ENCODE data around the gene CHCHD4.

The CHCHD4 gene

GRCh38 chr3:14127516-14128161, 3.0 kb upstream of the CHCHD4 start:
- no peak for TF ChIP-seq SIN3A (IDR thresholded peaks at IDR 0.05; ENCODE audit: borderline replicate concordance, insufficient read depth, low read length)
- no peak for TF ChIP-seq FOXP2 (optimal IDR thresholded peaks at IDR 0.05; ENCODE audit: borderline replicate concordance, extremely low read depth, extremely low read length, insufficient read depth)
- no peak for TF ChIP-seq POLR2AphosphoS5 (IDR thresholded peaks at IDR 0.05; ENCODE audit: low read depth, low read length)
- TF ChIP-seq TAF1 (IDR thresholded peaks at IDR 0.05; ENCODE audit: borderline replicate concordance, insufficient read depth, low read length), result no peak
- TF ChIP-seq, protein P1, sequence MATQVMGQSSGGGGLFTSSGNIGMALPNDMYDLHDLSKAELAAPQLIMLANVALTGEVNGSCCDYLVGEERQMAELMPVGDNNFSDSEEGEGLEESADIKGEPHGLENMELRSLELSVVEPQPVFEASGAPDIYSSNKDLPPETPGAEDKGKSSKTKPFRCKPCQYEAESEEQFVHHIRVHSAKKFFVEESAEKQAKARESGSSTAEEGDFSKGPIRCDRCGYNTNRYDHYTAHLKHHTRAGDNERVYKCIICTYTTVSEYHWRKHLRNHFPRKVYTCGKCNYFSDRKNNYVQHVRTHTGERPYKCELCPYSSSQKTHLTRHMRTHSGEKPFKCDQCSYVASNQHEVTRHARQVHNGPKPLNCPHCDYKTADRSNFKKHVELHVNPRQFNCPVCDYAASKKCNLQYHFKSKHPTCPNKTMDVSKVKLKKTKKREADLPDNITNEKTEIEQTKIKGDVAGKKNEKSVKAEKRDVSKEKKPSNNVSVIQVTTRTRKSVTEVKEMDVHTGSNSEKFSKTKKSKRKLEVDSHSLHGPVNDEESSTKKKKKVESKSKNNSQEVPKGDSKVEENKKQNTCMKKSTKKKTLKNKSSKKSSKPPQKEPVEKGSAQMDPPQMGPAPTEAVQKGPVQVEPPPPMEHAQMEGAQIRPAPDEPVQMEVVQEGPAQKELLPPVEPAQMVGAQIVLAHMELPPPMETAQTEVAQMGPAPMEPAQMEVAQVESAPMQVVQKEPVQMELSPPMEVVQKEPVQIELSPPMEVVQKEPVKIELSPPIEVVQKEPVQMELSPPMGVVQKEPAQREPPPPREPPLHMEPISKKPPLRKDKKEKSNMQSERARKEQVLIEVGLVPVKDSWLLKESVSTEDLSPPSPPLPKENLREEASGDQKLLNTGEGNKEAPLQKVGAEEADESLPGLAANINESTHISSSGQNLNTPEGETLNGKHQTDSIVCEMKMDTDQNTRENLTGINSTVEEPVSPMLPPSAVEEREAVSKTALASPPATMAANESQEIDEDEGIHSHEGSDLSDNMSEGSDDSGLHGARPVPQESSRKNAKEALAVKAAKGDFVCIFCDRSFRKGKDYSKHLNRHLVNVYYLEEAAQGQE (IDR thresholded peaks at IDR 0.05; ENCODE audit: insufficient read depth in 1 of 2, low read depth in 2 of 2, low read length in 2 of 2), result no peak

GRCh38 chr3:14126887-14127505, 2.3 kb upstream of the CHCHD4 start:
- no peak for TF ChIP-seq POLR2AphosphoS5 (IDR thresholded peaks at IDR 0.05; ENCODE audit: low read depth, low read length)
- TF ChIP-seq FOXP2 (optimal IDR thresholded peaks at IDR 0.05; ENCODE audit: borderline replicate concordance, extremely low read depth, extremely low read length, insufficient read depth), result no peak
- TF ChIP-seq, protein P1 (IDR thresholded peaks at IDR 0.05; ENCODE audit: insufficient read depth in 1 of 2, low read depth in 2 of 2, low read length in 2 of 2), result no peak
- TF ChIP-seq SIN3A (IDR thresholded peaks at IDR 0.05; ENCODE audit: borderline replicate concordance, insufficient read depth, low read length), result no peak
- no peak for TF ChIP-seq TAF1 (IDR thresholded peaks at IDR 0.05; ENCODE audit: borderline replicate concordance, insufficient read depth, low read length)

GRCh38 chr3:14126017-14126886, 1.6 kb upstream of the CHCHD4 start:
- TF ChIP-seq SIN3A (IDR thresholded peaks at IDR 0.05; ENCODE audit: borderline replicate concordance, insufficient read depth, low read length), result no peak
- TF ChIP-seq, protein P1 (IDR thresholded peaks at IDR 0.05; ENCODE audit: insufficient read depth in 1 of 2, low read depth in 2 of 2, low read length in 2 of 2), result no peak
- TF ChIP-seq FOXP2 (optimal IDR thresholded peaks at IDR 0.05; ENCODE audit: borderline replicate concordance, extremely low read depth, extremely low read length, insufficient read depth), result no peak
- TF ChIP-seq TAF1 (IDR thresholded peaks at IDR 0.05; ENCODE audit: borderline replicate concordance, insufficient read depth, low read length), result no peak
- no peak for TF ChIP-seq POLR2AphosphoS5 (IDR thresholded peaks at IDR 0.05; ENCODE audit: low read depth, low read length)

- no peak for TF ChIP-seq POLR2AphosphoS5 (IDR thresholded peaks at IDR 0.05; ENCODE audit: low read depth, low read length)
- TF ChIP-seq, protein P1 (IDR thresholded peaks at IDR 0.05; ENCODE audit: insufficient read depth in 1 of 2, low read depth in 2 of 2, low read length in 2 of 2), result peak; percentile 91 to 92
- no peak for TF ChIP-seq FOXP2 (optimal IDR thresholded peaks at IDR 0.05; ENCODE audit: borderline replicate concordance, extremely low read depth, extremely low read length, insufficient read depth)
- no peak for TF ChIP-seq TAF1 (IDR thresholded peaks at IDR 0.05; ENCODE audit: borderline replicate concordance, insufficient read depth, low read length)
- peak; percentile 35; the same call in 1 of the 2 replicates for TF ChIP-seq SIN3A (IDR thresholded peaks at IDR 0.05; ENCODE audit: borderline replicate concordance, insufficient read depth, low read length)
Observed at GRCh38 chr3:14125193-14126016, 735 bp upstream of the CHCHD4 start.

All from PFSK-1 (cell line).